ENCODE measurements around the gene XPC. TPM values are rescaled to one million over a fixed set of nuclear protein-coding genes. Genes with fewer than 3 reads are reported as not detected.

XPC gene
- total RNA-seq, 1 donor from 2014 or later = 23.6 TPM

GRCh38 chr3:14208168-14208567, 29.8 kb upstream of the XPC start:
- no peak for DNase-seq (ENCODE audit: low spot score)

- DNase-seq (ENCODE audit: low spot score) = no peak
Measured at GRCh38 chr3:14206548-14207177, 28.3 kb upstream of the XPC start.

GRCh38 chr3:14204515-14205284, 26.3 kb upstream of the XPC start:
- peak; percentile 74 for DNase-seq (ENCODE audit: low spot score)

GRCh38 chr3:14203521-14204079, 25.2 kb upstream of the XPC start:
- DNase-seq (ENCODE audit: low spot score) = peak; percentile 86

GRCh38 chr3:14202874-14203520, 24.6 kb upstream of the XPC start:
- DNase-seq (ENCODE audit: low spot score) = no peak

GRCh38 chr3:14201940-14202684, 23.7 kb upstream of the XPC start:
- DNase-seq (ENCODE audit: low spot score) = no peak

GRCh38 chr3:14200841-14201240, 22.4 kb upstream of the XPC start:
- no peak for DNase-seq (ENCODE audit: low spot score)

GRCh38 chr3:14200276-14200675, 21.9 kb upstream of the XPC start:
- DNase-seq (ENCODE audit: low spot score) = no peak

GRCh38 chr3:14199641-14200040, 21.2 kb upstream of the XPC start:
- DNase-seq (ENCODE audit: low spot score) = no peak

GRCh38 chr3:14194865-14195264, 16.5 kb upstream of the XPC start:
- no peak for DNase-seq (ENCODE audit: low spot score)

GRCh38 chr3:14188041-14188754, 9.8 kb upstream of the XPC start:
- DNase-seq (ENCODE audit: low spot score) = no peak

GRCh38 chr3:14186854-14187458, 8.6 kb upstream of the XPC start:
- no peak for DNase-seq (ENCODE audit: low spot score)

- DNase-seq (ENCODE audit: low spot score) = no peak
Measured at GRCh38 chr3:14183015-14183577, 4.7 kb upstream of the XPC start.

GRCh38 chr3:14181253-14181652, 2.9 kb upstream of the XPC start:
- no peak for DNase-seq (ENCODE audit: low spot score)

- DNase-seq (ENCODE audit: low spot score) = no peak
Measured at GRCh38 chr3:14179795-14180194, 1.4 kb upstream of the XPC start.

GRCh38 chr3:14179114-14179465, 689 bp upstream of the XPC start:
- DNase-seq (ENCODE audit: low spot score) = no peak

GRCh38 chr3:14177580-14178246, 688 bp downstream of the XPC start:
- DNase-seq (ENCODE audit: low spot score) = no peak

- no peak for DNase-seq (ENCODE audit: low spot score)
Measured at GRCh38 chr3:14175383-14176037, 2.9 kb downstream of the XPC start.

GRCh38 chr3:14174483-14174882, 3.9 kb downstream of the XPC start:
- no peak for DNase-seq (ENCODE audit: low spot score)
